HG03066 (cell line): ENCODE data around the gene ASH1L.
A peak's percentile ranks its signal among the peaks of the same experiment; 100 is the strongest.
"Not testable (repeated sequence)": the region's sequence is repeated elsewhere in the genome, so short reads cannot be mapped to it uniquely, and the experiment has no call there.

ENCODE experiments used
- ATAC-seq: cut with Tn5 transposase; IDR thresholded peaks from one replicate; pipeline ENCODE4 v1.9.1; 2021; ENCODE audit warnings: low read depth; ENCODE audit not compliant: unreplicated experiment

The ASH1L gene

DNA sequence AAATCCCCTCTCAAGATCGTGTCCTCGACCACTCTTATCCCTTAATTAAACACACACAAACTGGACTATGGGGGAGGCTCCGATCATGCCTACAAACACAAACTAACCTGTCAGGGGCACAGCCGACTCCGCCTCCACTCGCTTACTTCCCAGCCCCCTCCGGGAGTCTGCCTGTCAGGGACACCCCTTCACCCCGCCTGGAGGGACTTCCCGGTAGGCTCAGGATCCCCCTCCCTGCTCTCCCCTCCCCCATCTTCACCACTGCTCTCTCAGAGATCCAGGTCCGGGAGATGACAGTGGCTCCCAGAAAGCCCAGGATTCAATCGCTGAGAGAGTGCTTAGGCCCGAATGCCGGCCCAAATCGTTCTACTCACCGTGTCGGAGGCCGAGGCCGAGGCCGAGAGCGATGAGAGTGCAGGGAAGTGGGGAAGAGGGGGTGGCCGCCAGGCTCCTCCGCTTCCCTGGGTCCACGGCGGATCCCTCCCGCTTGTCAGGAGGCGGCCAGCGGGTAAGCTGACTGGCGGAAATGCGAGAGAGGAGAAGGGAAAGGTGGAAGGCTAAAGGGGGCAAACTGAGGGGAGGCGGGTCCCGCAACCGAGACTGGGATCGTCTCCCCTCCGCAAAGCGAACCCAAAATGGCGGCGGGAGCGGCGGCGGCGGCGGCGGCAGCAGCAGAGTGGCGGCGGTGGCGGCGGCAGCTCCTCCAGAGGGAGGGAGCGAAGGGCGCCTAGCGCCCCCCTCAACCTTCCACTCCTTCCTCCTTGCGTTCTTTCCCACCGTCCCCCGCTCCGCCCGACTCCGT lies 623 bp downstream of the ASH1L start:
- not testable (repeated sequence) for ATAC-seq

GRCh38 chr1:155555915-155556314 lies 6.7 kb downstream of the ASH1L start:
- ATAC-seq: no peak

- ATAC-seq: no peak
These were observed 9.3 kb downstream of the ASH1L start for GRCh38 chr1:155553349-155553748.

DNA sequence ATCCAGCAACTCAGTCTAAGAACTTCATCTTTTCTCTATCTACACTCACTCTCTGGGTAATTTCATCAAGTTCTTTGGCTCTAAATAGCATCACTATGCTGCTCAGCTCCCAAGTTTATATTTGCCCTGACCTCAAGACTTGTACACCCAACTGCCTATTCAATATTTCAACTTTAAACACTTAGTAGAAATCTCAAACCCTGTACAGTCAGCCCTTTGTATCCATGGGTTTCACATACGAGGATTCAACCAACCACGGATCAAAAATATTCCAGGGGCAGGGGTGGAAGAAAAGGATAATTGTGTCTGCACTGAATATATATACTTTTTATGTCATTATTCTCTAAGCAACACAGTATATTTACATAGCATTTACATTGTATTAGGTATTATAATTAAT lies 13.9 kb downstream of the ASH1L start:
- no peak for ATAC-seq

DNA sequence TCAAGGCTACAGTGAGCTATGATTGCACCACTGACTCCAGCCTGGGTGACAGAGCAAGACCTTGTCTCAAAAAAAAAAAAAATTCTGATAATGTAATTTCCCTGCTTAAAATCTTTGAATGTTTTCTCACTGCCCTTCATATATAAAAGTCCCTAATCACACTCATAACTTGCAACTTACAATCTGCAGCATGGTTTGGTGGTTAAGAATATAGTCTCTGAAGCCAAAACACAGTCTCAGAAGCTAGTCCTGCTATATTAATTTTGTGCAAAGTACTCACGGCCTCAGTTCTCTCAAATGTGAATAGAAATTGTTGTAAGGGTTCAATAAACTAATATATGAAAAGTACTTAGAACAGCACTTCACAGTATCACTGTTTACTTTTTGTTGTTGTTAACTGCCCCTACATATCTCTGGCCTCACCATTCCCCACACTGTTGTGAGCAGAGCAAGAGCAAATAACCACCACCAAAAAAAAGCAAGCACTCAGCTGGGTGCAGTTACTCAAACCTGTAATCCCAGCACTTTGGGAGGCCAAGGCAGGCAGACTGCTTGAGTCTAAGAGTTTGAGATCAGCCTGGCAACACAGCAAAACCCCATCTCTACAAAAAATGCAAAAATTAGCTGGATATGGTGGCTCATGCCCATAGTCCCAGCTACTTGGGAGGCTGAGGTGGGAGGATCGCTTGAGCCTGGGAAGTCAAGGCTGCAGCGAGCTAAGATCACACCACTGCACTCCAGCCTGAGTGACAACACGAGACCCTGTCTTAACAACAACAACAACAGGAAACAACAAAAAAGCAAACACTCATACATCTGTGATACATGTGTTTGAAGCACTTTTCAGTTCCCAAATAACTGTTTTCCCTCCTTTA lies 22.4 kb downstream of the ASH1L start:
- ATAC-seq: no peak

DNA sequence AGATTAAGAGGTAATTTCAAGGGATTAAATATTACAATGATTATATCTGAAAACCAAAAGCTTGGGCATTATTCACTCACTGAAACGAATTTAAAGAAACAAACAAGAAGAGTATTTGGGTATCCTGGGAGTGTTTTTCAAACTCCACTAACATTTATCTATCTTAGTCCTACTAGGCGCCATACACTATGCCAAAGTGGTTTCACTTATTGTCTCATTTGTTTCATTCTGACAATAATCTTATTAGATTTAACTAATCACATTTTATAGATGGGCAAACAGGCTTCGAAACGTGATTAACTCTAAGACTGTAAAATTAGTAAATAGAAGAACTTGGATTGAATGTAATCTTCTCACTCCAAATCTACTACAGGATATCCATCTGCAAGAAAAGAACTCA lies 25.4 kb downstream of the ASH1L start:
- ATAC-seq: no peak

- no peak for ATAC-seq
These were observed 31.0 kb downstream of the ASH1L start for GRCh38 chr1:155531624-155532023.

- ATAC-seq: peak; percentile 53
These were observed 32.7 kb downstream of the ASH1L start for GRCh38 chr1:155529929-155530328.

DNA sequence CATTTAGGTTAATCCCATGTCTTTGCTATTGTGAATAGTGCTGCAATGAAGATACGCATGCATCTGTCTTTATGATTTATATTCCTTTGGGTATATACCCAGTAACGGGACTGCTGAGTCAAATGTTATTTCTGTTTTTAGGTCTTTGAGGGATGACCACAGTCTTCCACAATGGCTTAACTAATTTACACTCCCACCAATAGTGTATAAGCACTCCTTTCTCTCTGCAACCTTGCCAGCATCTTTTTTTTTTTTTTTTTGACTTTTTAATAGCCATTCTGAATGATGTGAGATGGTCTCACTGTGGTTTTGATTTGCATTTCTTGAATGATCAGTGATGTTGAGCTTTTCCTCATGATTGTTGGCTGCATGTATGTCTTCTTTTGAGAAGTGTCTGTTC lies 33.5 kb downstream of the ASH1L start:
- no peak for ATAC-seq

- no peak for ATAC-seq
These were observed 34.9 kb downstream of the ASH1L start for GRCh38 chr1:155527677-155528076.

- ATAC-seq: no peak
These were observed 36.2 kb downstream of the ASH1L start for GRCh38 chr1:155526356-155526755.

DNA sequence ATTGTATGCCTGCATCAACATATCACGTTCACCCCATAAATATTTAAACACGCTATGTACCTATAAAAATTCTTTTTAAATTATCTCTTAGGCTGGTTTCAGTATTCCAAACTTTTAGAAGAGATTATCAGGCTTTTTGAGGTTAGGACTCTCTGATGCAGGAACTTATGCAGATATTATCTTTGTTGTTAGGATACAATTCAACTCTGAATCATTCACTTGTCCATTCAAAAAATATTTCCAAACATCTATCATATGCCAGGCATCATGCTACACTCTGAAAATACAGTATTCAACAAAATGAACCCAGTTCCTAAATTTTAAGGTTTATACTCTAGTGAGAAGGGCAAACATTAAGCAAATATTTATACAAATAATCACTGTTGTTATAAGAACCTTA lies 40.5 kb downstream of the ASH1L start:
- no peak for ATAC-seq

- ATAC-seq: no peak
These were observed 44.1 kb downstream of the ASH1L start for GRCh38 chr1:155518484-155518883.

- no peak for ATAC-seq
These were observed 47.9 kb downstream of the ASH1L start for GRCh38 chr1:155514582-155515187.

DNA sequence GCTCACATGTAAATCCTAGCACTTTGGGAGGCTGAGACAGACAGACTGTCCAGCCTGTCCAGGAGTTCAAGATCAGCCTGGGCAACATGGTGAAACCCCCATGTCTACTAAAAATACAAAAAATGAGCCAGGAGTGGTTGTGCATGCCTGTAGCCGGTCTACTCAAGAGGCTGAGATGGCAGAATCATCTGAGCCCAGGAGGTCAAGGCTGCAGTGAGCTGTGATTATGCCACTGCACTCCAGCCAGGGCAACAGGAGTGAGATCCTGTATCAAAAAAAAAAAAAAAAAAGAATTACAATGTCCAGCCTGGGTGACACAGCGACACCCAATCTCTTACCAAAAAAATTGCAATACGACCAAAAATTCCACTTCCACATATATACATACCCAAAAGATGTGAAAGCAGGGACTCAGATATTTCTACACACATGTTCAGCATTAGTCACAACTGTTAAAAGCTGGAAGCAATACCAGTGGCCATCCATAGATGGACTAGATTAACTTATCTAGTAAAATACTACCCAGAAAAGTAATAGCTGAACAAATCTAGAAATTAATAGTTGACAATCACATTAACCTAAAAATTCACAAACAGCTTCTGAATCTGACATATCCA lies 49.2 kb downstream of the ASH1L start:
- no peak for ATAC-seq

DNA sequence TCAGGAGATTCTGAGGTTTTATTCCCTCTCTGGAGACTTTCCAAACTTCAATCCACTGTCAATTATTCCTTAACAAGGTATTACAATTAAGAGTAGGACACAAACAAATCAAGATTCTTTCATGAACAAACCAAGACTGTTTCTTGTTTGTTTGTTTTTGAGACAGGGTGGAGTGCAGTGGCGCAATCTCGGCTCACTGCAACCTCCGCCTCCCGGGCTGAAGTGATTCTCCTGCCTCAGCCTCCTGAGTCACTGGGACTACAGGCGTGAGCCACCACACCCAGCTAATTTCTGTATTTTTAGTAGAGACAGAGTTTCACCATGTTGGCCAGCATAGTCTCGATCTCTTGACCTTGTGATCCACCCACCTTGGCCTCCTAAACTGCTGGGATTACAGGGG lies 51.2 kb downstream of the ASH1L start:
- ATAC-seq: not testable (repeated sequence)

DNA sequence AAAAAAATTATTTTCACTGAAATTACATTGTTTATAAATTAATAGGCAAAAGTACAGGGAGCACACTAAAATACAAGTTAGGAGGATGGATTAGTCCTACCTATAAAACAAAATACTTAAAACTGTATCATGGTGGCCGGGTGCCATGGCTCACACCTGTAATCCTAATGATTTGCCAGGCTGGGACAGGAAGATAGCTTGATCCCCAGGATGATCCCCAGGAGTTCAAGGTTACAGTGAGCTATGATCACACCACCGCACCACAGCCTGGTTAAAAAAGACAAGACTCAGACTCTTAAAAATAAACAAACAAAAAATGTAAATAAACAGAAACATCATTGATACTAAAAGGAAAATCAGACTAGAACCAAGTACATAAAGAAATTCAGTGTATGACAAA lies 53.5 kb downstream of the ASH1L start:
- no peak for ATAC-seq

DNA sequence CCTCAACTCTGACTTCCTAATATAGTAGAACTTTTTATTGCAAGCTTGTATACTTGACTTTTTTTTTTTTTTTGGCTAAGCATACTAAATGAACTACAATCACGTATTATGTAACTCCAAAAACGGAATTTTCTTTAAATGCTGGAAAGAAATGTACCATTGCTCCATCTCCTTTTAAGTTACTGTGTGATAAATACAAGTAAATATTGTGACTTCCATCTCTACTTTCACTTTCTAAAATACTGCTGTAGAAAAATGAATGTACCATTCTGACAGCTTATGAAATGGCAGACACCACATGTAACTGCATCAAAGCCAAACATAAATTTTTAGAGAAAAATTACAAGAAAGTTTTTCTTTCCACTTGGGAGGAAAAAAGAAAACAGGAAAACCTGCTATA lies 54.7 kb downstream of the ASH1L start:
- ATAC-seq: no peak

- not testable (repeated sequence) for ATAC-seq
These were observed 56.6 kb downstream of the ASH1L start for GRCh38 chr1:155505963-155506362.

DNA sequence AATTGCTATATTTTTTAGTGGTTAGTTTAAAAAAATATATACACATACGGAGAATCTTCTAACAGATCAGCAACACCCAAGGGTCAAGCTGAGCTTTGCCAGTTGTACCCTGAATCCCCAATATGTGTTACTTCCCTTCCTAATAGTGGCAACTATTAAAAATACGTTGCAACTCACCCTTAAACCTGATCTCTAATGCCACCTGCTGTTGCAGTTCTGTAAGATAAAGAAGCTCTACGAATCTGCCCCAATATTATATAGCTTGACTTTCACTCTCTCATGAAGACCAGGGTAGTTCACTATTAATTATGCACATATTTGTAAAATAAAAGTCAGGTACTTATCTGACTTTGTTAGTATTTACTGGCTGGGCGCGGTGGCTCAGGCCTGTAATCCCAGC lies 58.4 kb downstream of the ASH1L start:
- ATAC-seq: no peak
